Activated CD8-positive, alpha-beta memory T cell treated with anti-CD3 and anti-CD28 coated beads, Interleukin-2, amount 10 ng/mL, durations not matched to agents 7 days and 5 days (primary cell): ENCODE measurements around the gene TRIP10. TPM values are rescaled to one million over a fixed set of nuclear protein-coding genes. Genes with fewer than 3 reads are reported as not detected.

Source experiments
- ATAC-seq: fragments of 150-1000 bp; cut with Tn5 transposase; one replicate; pipeline ENCODE4 v1.10.0; 2021; ENCODE audit warnings: moderate library complexity
- CTCF ChIA-PET: fragments of 350-600 bp; sonication (Branson Sonifier 250); formaldehyde crosslinking; loops from one replicate; lab custom pipeline; 2021; ENCODE audit warnings: antibody characterized with exemption; lab: Charles Lee
- DNase-seq: peaks from one replicate; pipeline ENCODE4 v3.0.0-alpha.2; 2020
- H3K27ac Mint-ChIP-seq: one replicate; pipeline ENCODE4 v1.8.0; 2021; ENCODE audit warnings: mild to moderate bottlenecking, mixed read lengths
- H3K27me3 Mint-ChIP-seq: one replicate; pipeline ENCODE4 v1.8.0; 2021; ENCODE audit warnings: mixed read lengths
- H3K36me3 Mint-ChIP-seq: one replicate; pipeline ENCODE4 v1.8.0; 2021; ENCODE audit warnings: mild to moderate bottlenecking, mixed read lengths
- H3K4me1 Mint-ChIP-seq: one replicate; pipeline ENCODE4 v1.8.0; 2021; ENCODE audit warnings: mixed read lengths
- H3K4me3 Mint-ChIP-seq: one replicate; pipeline ENCODE4 v1.8.0; 2021; ENCODE audit warnings: mild to moderate bottlenecking, moderate library complexity, mixed read lengths
- H3K9me3 Mint-ChIP-seq: one replicate; pipeline ENCODE4 v1.8.0; 2022; ENCODE audit warnings: low read depth, mixed read lengths
- total RNA-seq, 2 experiments: library from RNA; stranded (reverse); gene quantifications; one replicate each; pipeline ENCODE4 v1.2.3, GENCODE V29; 2021

The TRIP10 gene
- total RNA-seq, 2 experiments from 2014 or later, result 13.7 to 22.2 TPM

DNA sequence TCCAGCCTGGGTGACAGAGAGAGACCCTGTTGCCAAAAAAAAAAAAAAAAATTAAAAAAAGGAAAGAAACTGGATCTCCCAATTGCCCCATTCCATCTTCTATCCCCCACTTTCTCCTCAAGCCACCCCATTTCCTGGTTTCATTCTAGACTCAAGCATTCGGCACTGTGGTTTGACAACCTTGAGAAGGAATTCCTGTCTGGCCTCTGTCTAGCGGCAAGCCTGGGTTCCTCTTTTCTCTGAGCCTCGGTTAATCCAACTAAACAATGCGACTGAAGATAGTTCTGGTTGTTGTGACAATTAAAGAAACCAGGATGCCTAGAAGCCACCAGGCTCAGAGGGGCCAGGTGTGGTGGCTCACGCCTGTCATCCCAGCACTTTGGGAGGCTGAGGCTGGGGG is 15.7 kb upstream of the TRIP10 start:
- Mint-ChIP-seq H3K36me3 (no peaks in the 10 kb centered on the region), H3K27ac (no peak overlapping the region), H3K4me1 (peaks cover 41% of the 10 kb centered on the region), H3K4me3 (no peak overlapping the region), H3K27me3 (no peaks in the 10 kb centered on the region), H3K9me3 (no peaks in the 10 kb centered on the region)
- CTCF ChIA-PET, result no interaction called here
- DNase-seq, result no peak
- ATAC-seq, result no peak

DNA sequence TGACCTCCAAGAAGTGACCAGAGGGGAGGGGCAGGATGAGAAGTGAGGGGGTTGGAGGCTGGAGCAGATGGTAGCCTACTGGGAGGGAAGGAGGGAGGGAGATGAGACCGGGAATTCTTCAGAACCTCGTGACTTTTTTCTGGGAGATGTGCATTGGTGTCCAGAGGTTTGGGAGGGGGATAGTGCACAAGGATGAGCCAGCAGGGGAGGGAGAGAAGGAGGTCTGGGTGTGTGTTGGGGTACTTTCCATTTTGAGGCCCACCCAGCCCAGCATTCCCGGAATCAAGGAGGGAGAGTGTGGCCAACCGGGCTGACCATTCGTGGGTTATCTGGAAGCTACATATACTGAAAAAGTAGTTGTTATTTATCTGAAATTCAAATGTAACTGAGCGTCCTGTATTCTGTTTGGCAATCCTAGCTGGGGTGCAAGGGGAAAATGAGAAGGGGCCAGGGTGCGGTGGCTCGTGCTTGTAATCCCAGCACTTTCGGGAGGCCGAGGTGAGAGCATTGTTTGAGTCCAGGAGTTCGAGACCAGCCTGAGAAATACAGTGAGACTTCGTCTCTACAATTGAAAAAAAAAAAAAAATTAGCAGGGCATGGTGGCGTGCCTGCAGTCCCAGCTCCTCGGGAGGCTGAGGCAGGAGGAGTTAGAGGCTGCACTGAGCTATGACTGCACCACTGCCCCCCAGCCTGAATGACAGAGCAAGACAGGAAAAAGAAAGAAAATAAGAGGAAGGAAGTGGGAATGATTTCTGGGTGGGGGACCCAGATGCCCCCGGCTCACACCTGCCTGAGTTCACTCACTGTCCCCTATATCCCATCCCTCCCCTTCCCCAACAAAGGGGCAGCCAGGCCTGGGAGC is 14.6 kb upstream of the TRIP10 start:
- Mint-ChIP-seq H3K36me3 (no peaks in the 10 kb centered on the region), H3K27me3 (no peaks in the 10 kb centered on the region), H3K9me3 (no peaks in the 10 kb centered on the region), H3K4me1 (peaks cover 32% of the 10 kb centered on the region), H3K27ac (no peak overlapping the region), H3K4me3 (no peak overlapping the region)
- ATAC-seq (no peak), DNase-seq (no peak)
- CTCF ChIA-PET, result interaction anchor here (1.3 kb wide), 1 partner anchor 8 kb away, joined by 3 read pairs; no protein-coding TSS in a partner anchor

DNA sequence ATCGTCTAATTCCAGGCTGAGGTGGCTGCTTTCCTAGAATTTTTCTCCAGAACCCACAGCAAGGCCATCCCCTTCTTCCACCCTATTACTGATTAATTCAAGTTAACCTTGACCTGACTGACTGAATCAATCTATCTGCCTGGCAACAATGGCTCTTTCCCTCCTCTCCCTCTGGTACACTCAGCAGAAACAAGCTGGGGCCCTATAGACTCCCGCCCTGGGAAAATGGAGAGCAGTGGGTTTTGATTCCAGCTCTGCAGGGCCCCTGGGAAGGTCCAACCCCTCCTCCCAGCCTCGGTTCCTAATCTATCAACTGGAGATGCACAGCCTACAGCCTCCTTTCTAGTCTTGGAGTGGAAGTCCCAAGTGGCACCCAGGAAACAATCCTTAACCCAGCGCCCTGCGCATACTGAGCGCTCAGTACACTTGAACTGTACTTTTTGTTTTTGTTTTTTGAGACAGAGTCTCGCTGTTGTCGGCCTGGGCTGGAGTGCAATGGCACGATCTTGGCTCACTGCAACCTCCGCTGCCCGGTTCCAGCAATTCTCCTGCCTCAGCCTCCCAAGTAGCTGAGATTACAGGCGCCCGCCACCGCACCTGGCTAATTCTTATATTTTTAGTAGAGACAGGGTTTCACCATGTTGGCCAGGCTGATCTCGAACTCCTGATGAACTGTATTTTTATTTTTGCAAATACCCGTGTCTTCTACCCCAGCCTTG is 13.8 kb upstream of the TRIP10 start:
- Mint-ChIP-seq H3K36me3 (no peaks in the 10 kb centered on the region), H3K4me3 (no peak overlapping the region), H3K4me1 (peaks cover 28% of the 10 kb centered on the region), H3K9me3 (no peaks in the 10 kb centered on the region), H3K27me3 (no peaks in the 10 kb centered on the region), H3K27ac (no peak overlapping the region)
- DNase-seq, result no peak
- no peak for ATAC-seq
- CTCF ChIA-PET, result interaction anchor here (0.6 to 0.7 kb wide), 2 partner anchors 96 to 138 kb away, joined by 3 read pairs; no protein-coding TSS in a partner anchor

DNA sequence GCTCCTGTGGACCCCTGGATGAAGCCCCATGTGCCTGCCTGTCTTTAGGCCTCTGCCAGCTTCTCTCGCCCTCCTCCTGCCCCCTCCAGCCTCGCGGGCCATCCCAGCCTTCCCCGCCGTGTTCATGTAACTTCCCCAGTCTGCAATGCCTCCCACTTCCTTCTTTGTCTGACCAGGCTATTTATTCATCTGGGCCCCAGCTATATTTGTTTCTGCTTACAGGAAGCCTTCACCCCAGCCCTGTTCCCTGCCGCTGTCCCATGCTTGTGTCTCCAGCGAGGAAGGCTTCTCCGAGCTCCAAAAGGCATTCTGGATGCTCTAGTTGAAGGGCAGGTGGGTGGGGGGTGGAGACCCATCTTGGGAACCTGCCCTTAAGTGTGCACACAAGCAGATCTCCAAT is 11.1 kb upstream of the TRIP10 start:
- no peaks in the 10 kb centered on the region for H3K27me3 Mint-ChIP-seq
- peaks cover 12% of the 10 kb centered on the region for H3K4me1 Mint-ChIP-seq
- no peak overlapping the region for H3K27ac Mint-ChIP-seq
- ATAC-seq (no peak), DNase-seq (no peak)
- H3K9me3 Mint-ChIP-seq, result no peaks in the 10 kb centered on the region
- peaks cover 6% of the 10 kb centered on the region for H3K36me3 Mint-ChIP-seq
- no peak overlapping the region for H3K4me3 Mint-ChIP-seq
- CTCF ChIA-PET, result interaction anchor here (1.5 kb wide), 2 partner anchors 10 to 135 kb away, joined by 4 to 5 read pairs; no protein-coding TSS in a partner anchor

DNA sequence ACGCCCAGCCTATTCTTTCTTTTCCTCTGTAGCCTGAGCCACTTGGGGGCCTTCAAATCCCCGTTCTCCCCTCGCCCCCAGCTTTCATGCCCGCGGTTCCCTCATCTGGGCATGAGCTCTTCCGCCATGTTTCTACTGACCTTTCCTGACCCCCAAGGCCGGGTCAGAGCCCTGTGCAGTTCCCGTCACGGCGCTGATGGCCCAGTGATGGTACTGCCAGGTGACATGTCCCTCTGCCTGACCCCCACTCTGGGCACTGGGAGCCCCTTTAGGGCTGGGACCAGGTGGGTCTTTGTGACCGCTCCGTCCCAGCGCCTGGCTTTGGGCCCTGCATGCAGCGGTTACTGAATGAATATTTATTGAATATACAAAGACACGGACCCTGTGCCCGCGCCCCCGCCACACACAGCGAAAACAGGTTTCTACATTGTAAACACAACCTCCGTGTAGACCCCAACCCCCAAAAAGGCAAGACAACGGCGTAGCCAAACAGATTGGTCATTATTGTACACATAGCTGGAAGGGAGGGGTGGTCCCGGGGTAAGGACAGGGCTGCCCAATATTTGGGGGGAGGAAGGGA is 9.8 kb upstream of the TRIP10 start:
- CTCF ChIA-PET, result interaction anchor here (1.5 kb wide), 2 partner anchors 9 to 134 kb away, joined by 4 to 5 read pairs; no protein-coding TSS in a partner anchor
- no peaks in the 10 kb centered on the region for H3K27me3 Mint-ChIP-seq

DNA sequence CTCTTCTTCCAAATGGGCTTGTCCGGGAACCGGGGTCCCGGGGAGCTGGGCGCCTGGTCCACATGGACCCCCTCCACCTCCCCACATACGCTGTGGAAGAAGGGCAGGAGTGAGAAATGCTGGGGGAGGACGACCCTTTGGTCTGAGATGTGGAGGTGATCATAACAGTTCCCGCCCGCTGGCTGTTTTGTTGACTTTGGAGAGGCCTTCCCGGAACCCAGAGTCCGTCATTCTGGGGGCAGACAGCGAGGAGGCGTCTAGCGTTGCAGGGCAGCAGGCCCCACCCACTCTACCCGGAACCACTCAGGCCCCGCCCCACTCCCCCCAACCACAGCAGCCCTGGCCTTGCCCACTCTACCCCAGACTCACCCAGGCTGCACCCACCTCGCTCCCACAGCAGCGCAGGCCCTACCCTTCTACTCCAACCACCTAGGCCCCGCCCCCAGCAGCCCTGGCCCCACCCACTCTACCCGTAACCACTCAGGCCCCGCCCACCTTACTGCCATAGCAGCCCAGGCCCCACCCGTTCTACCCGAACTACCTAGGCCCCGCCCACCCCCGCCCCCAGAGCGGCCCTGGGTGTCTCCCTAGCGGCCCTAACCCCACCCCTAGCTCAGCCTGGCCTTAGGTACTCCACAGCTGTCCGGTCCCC is 9.2 kb upstream of the TRIP10 start:
- no peak overlapping the region for H3K4me3 Mint-ChIP-seq

More for the DNA sequence above, 9.8 kb upstream of the TRIP10 start:
- H3K9me3 Mint-ChIP-seq, result no peaks in the 10 kb centered on the region
- peaks cover 9% of the 10 kb centered on the region for H3K4me1 Mint-ChIP-seq
- ATAC-seq, result no peak
- peaks cover 6% of the 10 kb centered on the region for H3K36me3 Mint-ChIP-seq
- H3K4me3 Mint-ChIP-seq, result no peak overlapping the region
- DNase-seq, result no peak
- H3K27ac Mint-ChIP-seq, result no peak overlapping the region

DNA sequence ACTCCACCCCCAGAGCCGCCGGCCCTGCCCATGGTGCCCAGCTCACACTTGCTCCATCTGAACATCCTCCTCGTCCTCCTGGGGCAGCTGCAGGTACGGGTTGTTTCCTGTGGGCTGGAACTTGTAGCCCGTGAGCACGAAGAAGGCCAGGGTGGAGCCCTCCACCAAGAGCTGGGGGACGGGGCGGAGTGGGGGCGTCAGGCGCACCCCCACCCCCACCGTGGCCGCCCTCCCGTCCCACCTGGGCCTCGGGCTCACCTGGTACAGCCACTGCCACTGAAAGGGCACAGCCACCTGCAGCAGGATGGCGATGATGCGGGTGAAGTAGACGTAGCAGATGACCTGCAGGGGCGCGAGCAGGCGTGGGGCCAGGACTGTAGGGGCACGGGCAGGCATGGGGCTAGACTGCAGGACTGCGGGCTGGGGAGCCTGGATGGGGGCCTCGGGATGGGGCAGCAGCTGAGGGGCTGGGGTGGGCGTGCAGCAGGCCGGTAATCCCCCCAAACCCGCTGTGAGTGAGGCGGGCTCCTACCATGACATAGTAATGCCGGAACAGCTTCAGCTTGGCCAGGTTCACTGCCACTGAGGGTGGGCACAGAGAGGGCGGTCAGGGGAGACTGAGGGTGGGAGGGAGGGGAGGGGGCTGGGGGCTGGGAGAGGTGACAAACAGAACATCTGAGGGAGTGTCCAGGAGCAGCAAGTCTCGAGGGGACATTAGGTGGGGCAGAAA is 8.4 kb upstream of the TRIP10 start:
- H3K36me3 Mint-ChIP-seq, result peaks cover 6% of the 10 kb centered on the region
- CTCF ChIA-PET, result no interaction called here
- ATAC-seq, result no peak
- no peak for DNase-seq
- H3K4me1 Mint-ChIP-seq, result peaks cover 13% of the 10 kb centered on the region
- H3K9me3 Mint-ChIP-seq, result no peaks in the 10 kb centered on the region
- no peak overlapping the region for H3K4me3 Mint-ChIP-seq
- no peaks in the 10 kb centered on the region for H3K27me3 Mint-ChIP-seq
- H3K27ac Mint-ChIP-seq, result no peak overlapping the region

More for the DNA sequence above, 9.2 kb upstream of the TRIP10 start:
- H3K9me3 Mint-ChIP-seq, result no peaks in the 10 kb centered on the region
- no peak overlapping the region for H3K27ac Mint-ChIP-seq
- no peaks in the 10 kb centered on the region for H3K27me3 Mint-ChIP-seq
- CTCF ChIA-PET, result no interaction called here
- H3K36me3 Mint-ChIP-seq, result peaks cover 6% of the 10 kb centered on the region
- H3K4me1 Mint-ChIP-seq, result peaks cover 7% of the 10 kb centered on the region
- peak; percentile 48 for ATAC-seq
- peak; percentile 64 for DNase-seq

DNA sequence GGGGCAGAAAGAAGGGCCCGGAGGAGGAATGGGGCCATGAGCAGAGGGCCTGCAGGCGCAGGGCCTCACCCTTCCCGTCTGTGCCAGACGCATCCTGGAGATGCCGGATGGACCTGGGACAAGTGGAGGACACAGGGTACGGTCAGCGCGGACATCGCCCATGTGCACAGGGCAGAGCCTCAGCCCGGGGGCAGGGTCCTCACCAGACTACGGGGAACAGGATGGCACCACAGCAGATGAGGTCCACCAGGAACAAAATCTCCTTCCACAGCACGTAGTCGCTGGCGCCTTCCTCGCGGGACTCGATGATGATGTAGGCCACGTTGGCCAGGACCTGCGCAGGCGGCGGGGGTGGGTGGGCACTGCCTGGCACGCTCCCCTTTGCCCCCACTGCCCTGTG is 7.7 kb upstream of the TRIP10 start:
- CTCF ChIA-PET, result no interaction called here
- H3K27ac Mint-ChIP-seq, result no peak overlapping the region
- H3K4me3 Mint-ChIP-seq, result no peak overlapping the region
- peaks cover 6% of the 10 kb centered on the region for H3K36me3 Mint-ChIP-seq
- ATAC-seq, result no peak
- H3K27me3 Mint-ChIP-seq, result no peaks in the 10 kb centered on the region
- DNase-seq, result no peak
- no peaks in the 10 kb centered on the region for H3K9me3 Mint-ChIP-seq
- H3K4me1 Mint-ChIP-seq, result peaks cover 17% of the 10 kb centered on the region

DNA sequence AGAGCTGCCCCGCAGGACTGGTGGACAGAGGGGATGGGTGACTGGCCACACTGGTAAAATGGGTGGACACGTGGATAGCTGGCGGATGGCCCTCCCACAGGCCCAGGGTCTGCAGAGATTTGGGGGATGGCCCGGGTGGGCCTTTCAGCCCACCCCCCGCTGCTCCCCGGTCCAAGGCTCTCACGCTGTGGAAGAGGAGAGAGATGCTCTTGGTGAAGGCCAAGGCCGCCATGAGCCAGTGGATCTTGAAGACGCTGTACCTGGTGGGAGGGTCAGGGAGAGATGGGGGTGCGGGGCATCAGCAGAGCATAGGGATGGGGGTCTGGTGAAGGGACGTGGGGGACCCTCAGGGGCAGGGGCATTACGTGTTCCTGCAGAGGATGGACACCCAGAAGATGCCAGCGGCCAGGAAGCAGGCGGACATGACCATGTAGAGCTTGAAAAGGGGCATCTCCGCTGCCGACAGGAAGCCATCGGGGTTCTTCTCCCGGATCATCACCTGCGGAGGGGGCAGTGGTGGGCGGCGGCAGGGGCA is 6.6 kb upstream of the TRIP10 start:
- Mint-ChIP-seq H3K36me3 (peaks cover 6% of the 10 kb centered on the region), H3K27ac (no peak overlapping the region), H3K4me3 (no peak overlapping the region), H3K4me1 (peaks cover 19% of the 10 kb centered on the region), H3K9me3 (no peaks in the 10 kb centered on the region), H3K27me3 (no peaks in the 10 kb centered on the region)
- CTCF ChIA-PET, result interaction anchor here (0.6 to 1.7 kb wide), 4 partner anchors 8 to 131 kb away, joined by 3 to 7 read pairs (median 4); no protein-coding TSS in a partner anchor
- DNase-seq, result no peak
- ATAC-seq, result no peak

DNA sequence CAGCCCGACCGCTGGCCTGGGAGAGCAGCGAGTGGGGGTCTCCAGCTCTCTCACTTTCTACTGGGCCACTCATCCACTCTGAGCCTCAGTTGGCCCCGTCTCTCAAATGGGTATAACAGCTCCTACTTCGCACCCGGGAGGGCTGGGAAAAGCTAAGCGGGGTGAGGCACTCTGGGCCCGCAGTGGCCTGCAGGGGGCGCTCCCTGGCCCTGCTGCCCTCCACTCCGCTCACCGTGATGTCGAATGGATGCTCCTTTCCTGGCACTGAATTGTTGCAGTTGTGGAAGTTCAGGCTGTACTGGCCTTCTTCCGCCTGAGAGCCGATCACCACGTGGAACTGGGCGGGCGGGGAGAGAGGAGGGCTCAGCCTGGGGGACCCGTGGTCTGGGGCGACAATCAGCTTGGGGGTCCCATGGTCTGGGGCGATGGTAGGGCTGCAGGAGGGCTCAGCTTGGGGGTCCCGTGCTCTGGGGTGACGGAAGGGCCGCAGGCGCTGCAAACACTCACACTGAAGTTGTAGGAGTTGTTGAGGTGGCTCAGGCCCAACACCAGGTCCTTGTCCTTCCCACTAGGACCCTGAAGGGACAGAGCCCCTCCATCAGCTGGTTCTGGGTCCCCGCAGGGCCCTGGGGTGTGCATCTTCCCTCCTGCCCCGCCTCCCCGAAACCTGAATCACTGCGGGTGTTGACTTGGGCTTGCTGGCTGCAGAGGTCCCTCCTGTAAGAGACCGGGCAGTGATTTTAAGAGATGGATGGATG is 6.0 kb upstream of the TRIP10 start:
- Mint-ChIP-seq H3K27ac (no peak overlapping the region), H3K9me3 (no peaks in the 10 kb centered on the region), H3K27me3 (no peaks in the 10 kb centered on the region), H3K4me1 (peaks cover 23% of the 10 kb centered on the region), H3K36me3 (peaks cover 6% of the 10 kb centered on the region), H3K4me3 (no peak overlapping the region)
- ATAC-seq (no peak), DNase-seq (no peak)
- CTCF ChIA-PET, result interaction anchor here (0.6 to 1.7 kb wide), 4 partner anchors 9 to 130 kb away, joined by 3 to 7 read pairs (median 4); no protein-coding TSS in a partner anchor

DNA sequence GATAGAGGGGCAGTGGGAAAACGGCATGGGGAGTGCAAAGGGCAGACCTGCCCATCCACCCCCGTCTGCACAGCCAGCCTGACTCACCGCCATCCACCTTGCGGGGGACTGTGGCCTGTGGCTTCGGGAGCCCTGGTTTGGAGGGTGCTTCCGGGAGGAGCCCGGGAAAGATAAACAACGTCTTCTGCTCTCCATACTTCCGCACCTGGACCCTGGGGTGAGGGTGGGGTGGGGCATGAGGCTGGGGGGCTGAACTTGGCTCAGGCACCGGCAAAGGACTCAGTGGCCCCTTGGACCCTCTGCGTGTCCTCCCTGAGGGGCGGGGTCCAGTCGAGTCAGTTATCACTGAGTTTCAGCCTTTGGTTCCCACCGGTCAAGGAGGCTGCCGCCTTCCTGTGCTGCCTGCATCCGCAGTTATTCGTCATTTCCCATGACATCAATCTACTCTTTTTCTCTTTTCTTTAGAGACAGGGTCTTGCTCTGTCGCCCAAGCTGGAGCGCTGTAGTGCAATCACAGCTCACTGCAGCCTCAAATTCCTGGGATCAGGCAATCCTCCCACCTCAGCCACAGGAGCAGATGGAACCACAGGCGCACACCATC is 5.3 kb upstream of the TRIP10 start:
- Mint-ChIP-seq H3K9me3 (no peaks in the 10 kb centered on the region), H3K4me1 (peaks cover 30% of the 10 kb centered on the region), H3K36me3 (peaks cover 6% of the 10 kb centered on the region), H3K27me3 (no peaks in the 10 kb centered on the region), H3K27ac (peak overlapping the region; percentile 61), H3K4me3 (no peak overlapping the region)
- CTCF ChIA-PET, result interaction anchor here (1.4 to 1.7 kb wide), 2 partner anchors 80 to 103 kb away, joined by 3 to 5 read pairs; no protein-coding TSS in a partner anchor
- ATAC-seq, result no peak
- DNase-seq, result no peak
